Measurements from ENCODE around the gene KMT2D. TPM values are rescaled to one million over a fixed set of nuclear protein-coding genes. Genes with fewer than 3 reads are reported as not detected.
A peak's percentile ranks its signal among the peaks of the same experiment; 100 is the strongest.

Gene KMT2D
- total and polyA plus RNA-seq, 5 donors from 2014 or later = 5.2 to 149 (median 6.7) TPM

DNA sequence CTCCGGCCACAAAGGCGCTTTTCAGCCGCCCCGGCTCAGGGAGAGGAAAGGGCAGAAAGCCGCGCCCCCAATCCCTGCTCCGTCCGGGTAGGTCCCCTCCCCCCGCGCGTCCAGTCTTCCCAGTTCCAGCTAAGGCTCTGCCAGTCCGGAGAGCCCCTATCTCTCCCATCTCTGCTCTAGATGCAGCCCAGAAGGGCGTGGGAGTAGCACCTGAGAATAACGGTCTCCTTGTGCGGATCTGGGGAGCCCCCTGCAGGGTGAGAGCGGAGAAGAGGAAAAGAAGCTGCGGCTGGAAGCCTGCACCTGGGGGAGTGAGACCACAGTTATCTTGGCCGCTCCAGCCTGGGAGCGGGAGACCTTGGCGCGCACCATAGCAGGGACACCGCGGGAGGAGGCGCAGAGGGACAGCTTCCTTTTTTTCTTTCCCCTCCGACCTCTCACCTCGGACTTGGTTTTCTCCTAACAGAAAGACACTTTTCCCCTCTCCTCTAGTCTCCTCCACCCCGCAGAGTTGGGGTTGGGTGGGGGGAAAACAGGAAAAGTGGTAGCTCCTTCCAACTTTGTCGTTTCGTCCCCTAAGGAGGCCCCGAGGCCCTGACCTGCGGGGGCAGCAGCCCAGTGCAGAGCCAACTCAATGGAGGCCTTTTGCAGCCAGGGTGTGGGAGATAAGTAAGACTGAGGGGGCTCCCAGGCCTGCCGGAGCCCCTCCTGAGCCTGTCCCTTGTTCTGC is 31.7 kb upstream of the KMT2D start:
- DNase-seq = peak; percentile 36 to 56 (median 47)
- Histone ChIP-seq H3K4me1 (ENCODE audit: control insufficient read depth, insufficient read depth, low read length, poor library complexity, severe bottlenecking) (peaks cover 64% of the 10 kb centered on the region), H3K36me3 (ENCODE audit: control insufficient read depth, insufficient read depth, low read length) (peaks cover 8% of the 10 kb centered on the region), H3K27me3 (ENCODE audit: control insufficient read depth, insufficient read depth, low read length) (peaks cover 33% of the 10 kb centered on the region), H3K4me3 (ENCODE audit: low read depth, low read length) (no peak overlapping the region), H3K9me3 (ENCODE audit: control insufficient read depth in 2 of 2, low read length in 2 of 2) (no peaks in the 10 kb centered on the region), H3K27ac (ENCODE audit: insufficient read depth, low read length, poor library complexity, severe bottlenecking) (no peak overlapping the region)
- peak in 1 of 2 donors; percentile 24 for ATAC-seq (ENCODE audit: low read depth in 2 of 2)
- peaks cover 82% of the 10 kb centered on the region for H3K27me3 Mint-ChIP-seq
- H3K36me3 Mint-ChIP-seq = peaks cover 15% of the 10 kb centered on the region
- H3K9me3 Mint-ChIP-seq = peaks cover 0 to 2% (median 0%) of the 10 kb centered on the region in 7 donors
- H3K27ac Mint-ChIP-seq = no peak overlapping the region
- H3K4me3 Mint-ChIP-seq = peak overlapping the region in 3 of 4 donors; percentile 49 to 70 (median 56)
- H3K4me1 Mint-ChIP-seq = peaks cover 5 to 67% (median 39%) of the 10 kb centered on the region in 4 donors

GRCh38 chr12:49091836-49092085 is 31.2 kb upstream of the KMT2D start:
- Mint-ChIP-seq H3K27me3 (peaks cover 86% of the 10 kb centered on the region), H3K36me3 (peaks cover 14% of the 10 kb centered on the region), H3K9me3 (peaks cover 0 to 2% (median 0%) of the 10 kb centered on the region in 7 donors), H3K4me3 (peak overlapping the region in 1 of 4 donors; percentile 49), H3K27ac (no peak overlapping the region), H3K4me1 (peaks cover 5 to 67% (median 41%) of the 10 kb centered on the region in 4 donors)
- peaks cover 3% of the 10 kb centered on the region for H3K36me3 ChIP-seq (ENCODE audit: control insufficient read depth, insufficient read depth, low read length)
- H3K4me3 ChIP-seq (ENCODE audit: low read depth, low read length) = no peak overlapping the region
- ATAC-seq (ENCODE audit: low read depth in 2 of 2) = no peak
- H3K27me3 ChIP-seq (ENCODE audit: control insufficient read depth, insufficient read depth, low read length) = peaks cover 33% of the 10 kb centered on the region
- no peak overlapping the region for H3K27ac ChIP-seq (ENCODE audit: insufficient read depth, low read length, poor library complexity, severe bottlenecking)
- DNase-seq = no peak
- H3K9me3 ChIP-seq (ENCODE audit: control insufficient read depth in 2 of 2, low read length in 2 of 2) = no peaks in the 10 kb centered on the region
- H3K4me1 ChIP-seq (ENCODE audit: control insufficient read depth, insufficient read depth, low read length, poor library complexity, severe bottlenecking) = peaks cover 64% of the 10 kb centered on the region

GRCh38 chr12:49091056-49091835 is 30.7 kb upstream of the KMT2D start:
- ATAC-seq (ENCODE audit: low read depth in 2 of 2) = no peak
- H3K36me3 ChIP-seq (ENCODE audit: control insufficient read depth, insufficient read depth, low read length) = no peaks in the 10 kb centered on the region
- peaks cover 33% of the 10 kb centered on the region for H3K27me3 ChIP-seq (ENCODE audit: control insufficient read depth, insufficient read depth, low read length)
- H3K9me3 ChIP-seq (ENCODE audit: control insufficient read depth in 2 of 2, low read length in 2 of 2) = no peaks in the 10 kb centered on the region
- H3K27me3 Mint-ChIP-seq = peaks cover 87% of the 10 kb centered on the region
- no peak for DNase-seq
- no peak overlapping the region for H3K27ac ChIP-seq (ENCODE audit: insufficient read depth, low read length, poor library complexity, severe bottlenecking)
- peak overlapping the region; percentile 48 to 78 (median 48) for H3K4me3 Mint-ChIP-seq
- peaks cover 0 to 67% (median 43%) of the 10 kb centered on the region in 4 donors for H3K4me1 Mint-ChIP-seq
- H3K9me3 Mint-ChIP-seq = peaks cover 0 to 2% (median 0%) of the 10 kb centered on the region in 7 donors
- H3K4me1 ChIP-seq (ENCODE audit: control insufficient read depth, insufficient read depth, low read length, poor library complexity, severe bottlenecking) = peaks cover 64% of the 10 kb centered on the region
- no peak overlapping the region for H3K27ac Mint-ChIP-seq
- peaks cover 10% of the 10 kb centered on the region for H3K36me3 Mint-ChIP-seq
- H3K4me3 ChIP-seq (ENCODE audit: low read depth, low read length) = no peak overlapping the region

- H3K27me3 ChIP-seq (ENCODE audit: control insufficient read depth, insufficient read depth, low read length) = peaks cover 32% of the 10 kb centered on the region
- Mint-ChIP-seq H3K9me3 (peaks cover 0 to under 1% (median 0%) of the 10 kb centered on the region in 7 donors), H3K36me3 (peaks cover 3% of the 10 kb centered on the region), H3K4me1 (peaks cover 0 to 63% (median 38%) of the 10 kb centered on the region in 4 donors), H3K4me3 (peak overlapping the region; percentile 74 to 82 (median 78)), H3K27me3 (peaks cover 87% of the 10 kb centered on the region), H3K27ac (no peak overlapping the region)
- no peaks in the 10 kb centered on the region for H3K36me3 ChIP-seq (ENCODE audit: control insufficient read depth, insufficient read depth, low read length)
- ATAC-seq (ENCODE audit: low read depth in 2 of 2) (no peak), DNase-seq (peak in 2 of 3 donors; percentile 33 to 48)
- peak overlapping the region; percentile 53 for H3K4me3 ChIP-seq (ENCODE audit: low read depth, low read length)
- peaks cover 64% of the 10 kb centered on the region for H3K4me1 ChIP-seq (ENCODE audit: control insufficient read depth, insufficient read depth, low read length, poor library complexity, severe bottlenecking)
- no peaks in the 10 kb centered on the region for H3K9me3 ChIP-seq (ENCODE audit: control insufficient read depth in 2 of 2, low read length in 2 of 2)
- no peak overlapping the region for H3K27ac ChIP-seq (ENCODE audit: insufficient read depth, low read length, poor library complexity, severe bottlenecking)
Observed at GRCh38 chr12:49089821-49090773, 29.5 kb upstream of the KMT2D start.

DNA sequence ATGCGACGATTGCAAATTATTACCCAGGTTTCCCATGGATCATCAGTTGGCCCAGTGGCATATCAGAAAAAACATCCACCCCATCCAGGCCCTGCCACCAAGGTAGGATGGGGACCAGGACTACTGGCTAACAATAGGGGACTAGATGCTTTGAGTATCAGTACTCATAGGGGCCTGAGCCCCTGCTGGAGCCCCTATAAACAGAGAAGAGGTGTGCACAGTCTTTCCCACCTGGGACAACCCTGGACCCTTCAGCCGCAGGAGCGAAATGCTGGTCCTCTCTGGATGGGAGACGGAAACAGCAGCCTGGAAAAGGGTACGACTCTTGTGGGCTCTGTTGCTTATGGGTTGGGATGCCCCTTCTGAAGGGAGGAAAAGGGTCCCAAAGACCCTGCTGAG is 28.3 kb upstream of the KMT2D start:
- Mint-ChIP-seq H3K4me1 (peaks cover 0 to 53% (median 34%) of the 10 kb centered on the region in 4 donors), H3K36me3 (no peaks in the 10 kb centered on the region), H3K4me3 (peak overlapping the region in 2 of 4 donors; percentile 52 to 72), H3K27ac (no peak overlapping the region), H3K9me3 (no peaks in the 10 kb centered on the region), H3K27me3 (peaks cover 90% of the 10 kb centered on the region)
- H3K27me3 ChIP-seq (ENCODE audit: control insufficient read depth, insufficient read depth, low read length) = peaks cover 28% of the 10 kb centered on the region
- no peak for DNase-seq
- peaks cover 0 to 2% of the 10 kb centered on the region in 2 experiments for H3K9me3 ChIP-seq (ENCODE audit: control insufficient read depth in 2 of 2, low read length in 2 of 2)
- no peak for ATAC-seq (ENCODE audit: low read depth in 2 of 2)
- no peak overlapping the region for H3K4me3 ChIP-seq (ENCODE audit: low read depth, low read length)
- no peak overlapping the region for H3K27ac ChIP-seq (ENCODE audit: insufficient read depth, low read length, poor library complexity, severe bottlenecking)
- H3K4me1 ChIP-seq (ENCODE audit: control insufficient read depth, insufficient read depth, low read length, poor library complexity, severe bottlenecking) = peaks cover 54% of the 10 kb centered on the region
- H3K36me3 ChIP-seq (ENCODE audit: control insufficient read depth, insufficient read depth, low read length) = no peaks in the 10 kb centered on the region

- Mint-ChIP-seq H3K4me1 (peaks cover 0 to 47% (median 29%) of the 10 kb centered on the region in 4 donors), H3K36me3 (no peaks in the 10 kb centered on the region), H3K27ac (no peak overlapping the region), H3K4me3 (peak overlapping the region; percentile 17 to 72 (median 56)), H3K9me3 (no peaks in the 10 kb centered on the region), H3K27me3 (peaks cover 86% of the 10 kb centered on the region)
- H3K27me3 ChIP-seq (ENCODE audit: control insufficient read depth, insufficient read depth, low read length) = peaks cover 26% of the 10 kb centered on the region
- peaks cover 49% of the 10 kb centered on the region for H3K4me1 ChIP-seq (ENCODE audit: control insufficient read depth, insufficient read depth, low read length, poor library complexity, severe bottlenecking)
- no peak overlapping the region for H3K27ac ChIP-seq (ENCODE audit: insufficient read depth, low read length, poor library complexity, severe bottlenecking)
- DNase-seq (peak; percentile 57 to 83 (median 77)), ATAC-seq (ENCODE audit: low read depth in 2 of 2) (peak; percentile 88 to 89)
- H3K4me3 ChIP-seq (ENCODE audit: low read depth, low read length) = no peak overlapping the region
- no peaks in the 10 kb centered on the region for H3K36me3 ChIP-seq (ENCODE audit: control insufficient read depth, insufficient read depth, low read length)
- H3K9me3 ChIP-seq (ENCODE audit: control insufficient read depth in 2 of 2, low read length in 2 of 2) = peaks cover 0 to 2% of the 10 kb centered on the region in 2 experiments
Observed at GRCh38 chr12:49088150-49088931, 27.7 kb upstream of the KMT2D start.

All from CD4-positive, CD25-positive, alpha-beta regulatory T cell (primary cell).